Measurements from ENCODE around the gene CAP2.
A peak's percentile ranks its signal among the peaks of the same experiment; 100 is the strongest.
"Not testable (repeated sequence)": the region's sequence is repeated elsewhere in the genome, so short reads cannot be mapped to it uniquely, and the experiment has no call there.

CAP2 gene

DNA sequence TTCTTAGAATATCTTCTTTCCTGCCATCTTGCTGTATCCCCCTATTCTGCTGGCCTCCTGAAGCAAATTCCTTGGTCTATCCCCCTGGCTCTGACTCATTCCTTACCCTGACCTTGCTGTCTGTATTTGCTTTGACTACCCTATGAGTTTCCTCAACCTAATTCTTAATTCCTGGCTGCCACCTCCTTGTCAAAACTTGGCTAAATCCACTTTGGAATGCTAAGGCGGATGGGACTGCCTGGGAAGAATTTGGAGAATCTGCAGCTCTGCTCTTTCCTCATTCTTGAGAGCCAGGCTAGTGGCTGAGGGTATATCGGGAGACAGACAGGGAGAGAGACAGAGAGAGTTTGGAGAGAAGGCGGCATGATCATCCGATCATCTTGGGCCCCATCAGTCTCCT lies 24.4 kb downstream of the CAP2 start:
- H3K4me3 ChIP-seq (ENCODE audit: low read depth in 1 of 5, low read length in 5 of 5), result peak overlapping the region in 3 of 5 donors; percentile 9 to 50 (median 12)
- peak overlapping the region in 2 of 5 donors; percentile 21 to 38 for H3K9ac ChIP-seq (ENCODE audit: low read length in 5 of 5)
- no peaks in the 10 kb centered on the region for H3K9me3 ChIP-seq (ENCODE audit: control insufficient read depth in 5 of 5, low read length in 5 of 5)
- peak overlapping the region; percentile 88 for H3K27ac ChIP-seq (ENCODE audit: low read depth, low read length)
- H3K36me3 ChIP-seq (ENCODE audit: control insufficient read depth in 5 of 5, insufficient read depth in 5 of 5, low read length in 5 of 5), result no peaks in the 10 kb centered on the region
- no peaks in the 10 kb centered on the region for H3K27me3 ChIP-seq (ENCODE audit: control insufficient read depth in 5 of 5, insufficient read depth in 4 of 5, low read length in 5 of 5)
- peaks cover 7 to 34% (median 16%) of the 10 kb centered on the region in 5 donors for H3K4me1 ChIP-seq (ENCODE audit: control insufficient read depth in 5 of 5, insufficient read depth in 5 of 5, low read length in 5 of 5)

DNA sequence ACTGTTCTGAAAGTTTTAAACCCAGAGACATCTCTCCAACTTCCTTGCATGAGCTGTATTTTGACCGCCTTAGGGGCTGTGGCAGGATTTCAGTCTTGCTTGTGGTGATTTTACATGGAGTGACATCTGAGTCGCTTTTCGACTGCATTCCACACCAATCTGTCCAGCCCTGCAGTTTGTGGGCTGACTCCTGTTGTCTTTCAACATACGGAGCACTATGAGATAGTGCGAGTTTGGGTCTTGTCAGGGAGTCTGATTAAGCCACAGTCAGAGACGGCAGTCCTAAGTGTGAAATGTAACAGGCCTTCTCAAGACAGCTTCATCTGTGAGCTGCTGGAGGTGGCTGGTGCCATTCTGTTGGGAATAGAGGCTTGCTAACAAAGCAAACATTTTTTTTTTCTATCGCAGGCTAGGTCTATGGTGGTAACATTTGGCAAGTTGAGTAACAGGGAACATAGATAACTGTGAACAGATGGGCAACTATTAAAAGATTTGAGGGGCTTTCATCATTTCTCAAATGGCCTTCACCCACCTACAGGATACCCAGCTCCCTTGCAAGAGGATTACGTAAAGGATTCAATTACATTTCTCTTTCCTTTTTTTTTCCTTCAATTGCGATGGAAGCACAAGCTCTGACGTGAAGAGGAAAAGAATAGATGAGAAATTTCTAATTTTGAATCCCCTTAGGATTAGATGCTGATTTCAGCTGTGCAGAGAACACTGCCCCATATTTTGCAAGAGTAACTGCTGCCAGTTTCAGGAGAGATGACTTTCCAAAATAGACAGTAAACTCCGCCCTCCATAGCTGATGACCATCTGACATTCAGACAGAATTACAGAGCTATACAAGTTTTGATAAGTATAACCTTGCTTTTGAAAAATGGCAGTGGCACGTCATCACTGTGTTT lies 25.1 kb downstream of the CAP2 start:
- Histone ChIP-seq H3K27ac (ENCODE audit: low read depth, low read length) (peak overlapping the region; percentile 88), H3K27me3 (ENCODE audit: control insufficient read depth in 5 of 5, insufficient read depth in 4 of 5, low read length in 5 of 5) (no peaks in the 10 kb centered on the region), H3K4me1 (ENCODE audit: control insufficient read depth in 5 of 5, insufficient read depth in 5 of 5, low read length in 5 of 5) (peaks cover 7 to 30% (median 16%) of the 10 kb centered on the region in 5 donors), H3K9me3 (ENCODE audit: control insufficient read depth in 5 of 5, low read length in 5 of 5) (no peaks in the 10 kb centered on the region), H3K4me3 (ENCODE audit: low read depth in 1 of 5, low read length in 5 of 5) (peak overlapping the region in 3 of 5 donors; percentile 2 to 50 (median 12)), H3K36me3 (ENCODE audit: control insufficient read depth in 5 of 5, insufficient read depth in 5 of 5, low read length in 5 of 5) (no peaks in the 10 kb centered on the region), H3K9ac (ENCODE audit: low read length in 5 of 5) (peak overlapping the region in 3 of 5 donors; percentile 21 to 38 (median 27))

DNA sequence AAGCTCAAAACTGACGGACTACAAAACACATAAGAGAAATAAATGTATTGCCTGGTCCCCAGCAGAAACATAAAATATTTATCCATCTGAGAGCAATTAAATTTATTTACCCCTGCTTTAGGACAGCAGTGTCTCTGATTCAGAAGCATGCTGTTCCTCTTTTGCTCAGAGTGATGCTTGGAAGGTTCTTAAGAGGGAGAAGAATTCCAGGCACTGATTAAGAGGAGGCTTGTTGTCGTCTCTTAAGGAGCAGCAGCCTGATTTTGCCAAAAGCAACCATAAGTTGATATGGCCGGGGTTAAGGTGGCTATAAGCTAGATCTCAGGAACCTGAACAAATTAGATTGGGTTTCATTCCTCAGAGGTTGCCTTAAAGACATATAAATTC lies 25.8 kb downstream of the CAP2 start:
- Histone ChIP-seq H3K9me3 (ENCODE audit: control insufficient read depth in 5 of 5, low read length in 5 of 5) (no peaks in the 10 kb centered on the region), H3K27me3 (ENCODE audit: control insufficient read depth in 5 of 5, insufficient read depth in 4 of 5, low read length in 5 of 5) (no peaks in the 10 kb centered on the region), H3K27ac (ENCODE audit: low read depth, low read length) (peak overlapping the region; percentile 88), H3K4me1 (ENCODE audit: control insufficient read depth in 5 of 5, insufficient read depth in 5 of 5, low read length in 5 of 5) (peaks cover 7 to 30% (median 16%) of the 10 kb centered on the region in 5 donors), H3K36me3 (ENCODE audit: control insufficient read depth in 5 of 5, insufficient read depth in 5 of 5, low read length in 5 of 5) (no peaks in the 10 kb centered on the region), H3K9ac (ENCODE audit: low read length in 5 of 5) (peak overlapping the region in 1 of 5 donors; percentile 27), H3K4me3 (ENCODE audit: low read depth in 1 of 5, low read length in 5 of 5) (no peak overlapping the region)

DNA sequence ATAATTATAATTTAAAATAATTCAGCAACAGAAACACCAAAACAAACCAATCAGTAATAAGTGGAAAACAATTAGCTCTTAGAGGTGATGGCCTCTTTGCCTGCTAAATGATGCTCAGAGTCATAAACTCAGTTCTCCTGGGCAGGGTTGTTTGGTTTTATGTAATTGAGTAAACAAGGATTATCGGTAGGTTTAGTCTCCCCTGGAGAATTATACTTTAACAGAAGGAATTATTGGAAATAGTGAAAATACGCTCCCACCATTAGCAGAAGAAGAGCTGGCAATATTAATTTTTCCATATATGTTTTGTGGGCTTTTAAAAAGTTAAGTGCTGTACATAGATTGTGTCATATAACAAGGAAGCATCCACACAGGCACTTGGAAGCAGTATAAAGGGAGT lies 27.0 kb downstream of the CAP2 start:
- Histone ChIP-seq H3K27me3 (ENCODE audit: control insufficient read depth in 5 of 5, insufficient read depth in 4 of 5, low read length in 5 of 5) (no peaks in the 10 kb centered on the region), H3K27ac (ENCODE audit: low read depth, low read length) (no peak overlapping the region), H3K4me1 (ENCODE audit: control insufficient read depth in 5 of 5, insufficient read depth in 5 of 5, low read length in 5 of 5) (peaks cover 7 to 30% (median 16%) of the 10 kb centered on the region in 5 donors), H3K9me3 (ENCODE audit: control insufficient read depth in 5 of 5, low read length in 5 of 5) (no peaks in the 10 kb centered on the region), H3K4me3 (ENCODE audit: low read depth in 1 of 5, low read length in 5 of 5) (no peak overlapping the region), H3K9ac (ENCODE audit: low read length in 5 of 5) (no peak overlapping the region), H3K36me3 (ENCODE audit: control insufficient read depth in 5 of 5, insufficient read depth in 5 of 5, low read length in 5 of 5) (peaks cover 0 to 2% (median 0%) of the 10 kb centered on the region in 5 donors)

DNA sequence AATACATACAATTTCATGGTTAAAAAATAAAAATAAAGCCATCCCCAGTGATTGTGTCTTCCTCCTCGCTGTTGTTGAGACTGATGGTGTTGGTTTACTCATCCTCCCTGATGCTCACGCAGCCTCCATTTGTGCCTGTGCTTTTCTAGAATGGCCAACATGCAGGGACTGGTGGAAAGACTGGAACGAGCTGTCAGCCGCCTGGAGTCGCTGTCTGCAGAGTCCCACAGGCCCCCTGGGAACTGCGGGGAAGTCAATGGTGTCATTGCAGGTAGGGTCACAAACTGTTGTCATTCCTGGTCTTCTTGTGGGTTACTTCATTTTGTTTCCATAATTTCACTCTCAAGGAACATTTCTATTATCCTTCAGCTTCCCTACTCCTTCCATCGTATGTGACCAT lies 28.0 kb downstream of the CAP2 start:
- H3K27ac ChIP-seq (ENCODE audit: low read depth, low read length), result no peak overlapping the region
- no peak overlapping the region for H3K9ac ChIP-seq (ENCODE audit: low read length in 5 of 5)
- no peaks in the 10 kb centered on the region for H3K9me3 ChIP-seq (ENCODE audit: control insufficient read depth in 5 of 5, low read length in 5 of 5)
- no peak overlapping the region for H3K4me3 ChIP-seq (ENCODE audit: low read depth in 1 of 5, low read length in 5 of 5)
- H3K4me1 ChIP-seq (ENCODE audit: control insufficient read depth in 5 of 5, insufficient read depth in 5 of 5, low read length in 5 of 5), result peaks cover 7 to 30% (median 16%) of the 10 kb centered on the region in 5 donors
- H3K36me3 ChIP-seq (ENCODE audit: control insufficient read depth in 5 of 5, insufficient read depth in 5 of 5, low read length in 5 of 5), result peaks cover 0 to 2% (median 0%) of the 10 kb centered on the region in 5 donors
- H3K27me3 ChIP-seq (ENCODE audit: control insufficient read depth in 5 of 5, insufficient read depth in 4 of 5, low read length in 5 of 5), result no peaks in the 10 kb centered on the region

DNA sequence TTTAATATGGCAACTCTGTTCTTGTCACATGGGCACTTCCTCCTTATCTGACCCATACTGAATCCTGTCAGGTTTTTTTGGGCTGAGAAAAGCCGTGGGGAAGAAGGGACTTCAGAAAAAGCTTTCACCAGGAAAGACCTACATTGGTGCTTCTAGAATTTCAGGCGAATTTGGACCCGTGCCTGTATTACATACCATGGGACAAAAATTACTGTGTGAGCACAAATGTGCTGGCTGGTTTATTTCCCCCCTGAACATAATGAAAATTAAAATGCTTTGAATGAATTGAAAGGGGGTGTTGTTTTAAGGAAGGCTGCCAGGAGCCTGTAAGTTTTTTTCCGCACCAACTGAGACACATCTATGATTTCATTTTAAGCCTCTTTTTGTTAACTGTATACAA lies 29.6 kb downstream of the CAP2 start:
- peak overlapping the region; percentile 38 for H3K27ac ChIP-seq (ENCODE audit: low read depth, low read length)
- no peak overlapping the region for H3K9ac ChIP-seq (ENCODE audit: low read length in 5 of 5)
- H3K9me3 ChIP-seq (ENCODE audit: control insufficient read depth in 5 of 5, low read length in 5 of 5), result no peaks in the 10 kb centered on the region
- peaks cover 4 to 16% (median 8%) of the 10 kb centered on the region in 5 donors for H3K4me1 ChIP-seq (ENCODE audit: control insufficient read depth in 5 of 5, insufficient read depth in 5 of 5, low read length in 5 of 5)
- no peaks in the 10 kb centered on the region for H3K27me3 ChIP-seq (ENCODE audit: control insufficient read depth in 5 of 5, insufficient read depth in 4 of 5, low read length in 5 of 5)
- peaks cover 3 to 11% (median 6%) of the 10 kb centered on the region in 5 donors for H3K36me3 ChIP-seq (ENCODE audit: control insufficient read depth in 5 of 5, insufficient read depth in 5 of 5, low read length in 5 of 5)
- H3K4me3 ChIP-seq (ENCODE audit: low read depth in 1 of 5, low read length in 5 of 5), result no peak overlapping the region

DNA sequence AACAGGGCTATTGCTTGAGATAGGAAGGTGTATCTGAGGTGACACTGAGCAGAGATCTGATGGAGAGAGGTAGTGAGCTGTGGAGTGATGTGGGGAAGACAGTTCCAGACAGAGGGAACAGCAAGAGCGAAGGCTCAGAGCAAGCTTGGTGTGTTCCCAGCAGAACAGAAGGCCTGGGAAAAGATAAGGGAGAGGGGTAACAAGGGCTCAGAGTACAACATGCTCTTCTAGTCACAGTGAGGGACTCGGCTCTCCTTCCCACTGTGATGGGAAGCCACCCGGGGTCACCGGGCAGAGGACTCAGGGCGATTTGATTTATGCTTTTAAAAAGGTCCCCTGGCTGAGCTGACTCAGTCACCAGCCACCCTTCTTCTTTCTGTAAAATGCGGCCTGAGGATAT lies 33.7 kb downstream of the CAP2 start:
- Histone ChIP-seq H3K36me3 (ENCODE audit: control insufficient read depth in 5 of 5, insufficient read depth in 5 of 5, low read length in 5 of 5) (peaks cover 3 to 16% (median 6%) of the 10 kb centered on the region in 5 donors), H3K9ac (ENCODE audit: low read length in 5 of 5) (no peak overlapping the region), H3K9me3 (ENCODE audit: control insufficient read depth in 5 of 5, low read length in 5 of 5) (no peaks in the 10 kb centered on the region), H3K4me3 (ENCODE audit: low read depth in 1 of 5, low read length in 5 of 5) (no peak overlapping the region), H3K27ac (ENCODE audit: low read depth, low read length) (no peak overlapping the region), H3K27me3 (ENCODE audit: control insufficient read depth in 5 of 5, insufficient read depth in 4 of 5, low read length in 5 of 5) (no peaks in the 10 kb centered on the region), H3K4me1 (ENCODE audit: control insufficient read depth in 5 of 5, insufficient read depth in 5 of 5, low read length in 5 of 5) (peaks cover 0 to 3% (median 0%) of the 10 kb centered on the region in 5 donors)

DNA sequence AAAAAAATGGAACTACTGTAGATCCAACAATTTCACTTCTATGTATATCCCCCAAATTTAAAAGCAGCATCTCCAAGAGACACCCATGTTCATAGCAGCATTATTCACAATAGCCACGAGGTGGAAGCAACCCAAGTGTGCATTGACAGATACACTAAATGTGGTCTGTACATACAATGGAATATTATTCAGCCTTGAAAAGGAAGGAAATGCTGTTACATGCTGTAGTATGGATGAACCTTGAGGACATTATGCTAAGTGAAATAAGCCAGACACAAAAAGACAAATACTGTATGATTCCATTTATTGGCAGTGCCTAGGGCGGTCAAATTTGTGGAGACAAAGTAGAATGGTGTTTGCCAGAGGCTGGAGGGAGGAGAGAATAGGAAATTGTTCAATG lies 34.2 kb downstream of the CAP2 start:
- H3K9ac ChIP-seq (ENCODE audit: low read length in 5 of 5), result no peak overlapping the region
- no peak overlapping the region for H3K27ac ChIP-seq (ENCODE audit: low read depth, low read length)
- no peak overlapping the region for H3K4me3 ChIP-seq (ENCODE audit: low read depth in 1 of 5, low read length in 5 of 5)
- H3K4me1 ChIP-seq (ENCODE audit: control insufficient read depth in 5 of 5, insufficient read depth in 5 of 5, low read length in 5 of 5), result peaks cover 0 to 3% (median 0%) of the 10 kb centered on the region in 5 donors
- no peaks in the 10 kb centered on the region for H3K9me3 ChIP-seq (ENCODE audit: control insufficient read depth in 5 of 5, low read length in 5 of 5)
- peaks cover 3 to 16% (median 6%) of the 10 kb centered on the region in 5 donors for H3K36me3 ChIP-seq (ENCODE audit: control insufficient read depth in 5 of 5, insufficient read depth in 5 of 5, low read length in 5 of 5)
- H3K27me3 ChIP-seq (ENCODE audit: control insufficient read depth in 5 of 5, insufficient read depth in 4 of 5, low read length in 5 of 5), result no peaks in the 10 kb centered on the region

DNA sequence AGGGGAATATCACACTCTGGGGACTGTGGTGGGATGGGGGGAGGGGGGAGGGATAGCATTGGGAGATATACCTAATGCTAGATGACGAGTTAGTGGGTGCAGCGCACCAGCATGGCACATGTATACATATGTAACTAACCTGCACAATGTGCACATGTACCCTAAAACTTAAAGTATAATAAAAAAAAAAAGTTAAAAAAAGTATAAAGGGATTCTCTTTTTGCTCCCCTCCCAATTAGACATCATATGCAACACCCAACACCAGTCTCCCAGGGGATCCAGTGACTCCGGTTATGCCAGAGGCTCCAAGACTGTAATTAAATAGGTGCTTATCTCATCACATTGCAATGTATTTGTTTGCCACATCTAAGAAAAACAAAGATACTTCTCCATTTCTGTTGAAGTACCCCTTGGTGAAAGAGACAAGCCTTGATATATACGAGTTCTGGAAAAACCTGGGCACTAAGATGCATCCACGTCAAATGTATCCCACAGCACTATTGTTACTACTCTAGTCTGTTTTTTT lies 35.3 kb downstream of the CAP2 start:
- not testable (repeated sequence) for H3K9ac ChIP-seq (ENCODE audit: low read length in 5 of 5); H3K4me1 ChIP-seq (ENCODE audit: control insufficient read depth in 5 of 5, insufficient read depth in 5 of 5, low read length in 5 of 5); H3K9me3 ChIP-seq (ENCODE audit: control insufficient read depth in 5 of 5, low read length in 5 of 5); H3K27me3 ChIP-seq (ENCODE audit: control insufficient read depth in 5 of 5, insufficient read depth in 4 of 5, low read length in 5 of 5); H3K27ac ChIP-seq (ENCODE audit: low read depth, low read length); H3K4me3 ChIP-seq (ENCODE audit: low read depth in 1 of 5, low read length in 5 of 5)
- H3K36me3 ChIP-seq (ENCODE audit: control insufficient read depth in 5 of 5, insufficient read depth in 5 of 5, low read length in 5 of 5), result peaks cover 3 to 16% (median 6%) of the 10 kb centered on the region in 5 donors

DNA sequence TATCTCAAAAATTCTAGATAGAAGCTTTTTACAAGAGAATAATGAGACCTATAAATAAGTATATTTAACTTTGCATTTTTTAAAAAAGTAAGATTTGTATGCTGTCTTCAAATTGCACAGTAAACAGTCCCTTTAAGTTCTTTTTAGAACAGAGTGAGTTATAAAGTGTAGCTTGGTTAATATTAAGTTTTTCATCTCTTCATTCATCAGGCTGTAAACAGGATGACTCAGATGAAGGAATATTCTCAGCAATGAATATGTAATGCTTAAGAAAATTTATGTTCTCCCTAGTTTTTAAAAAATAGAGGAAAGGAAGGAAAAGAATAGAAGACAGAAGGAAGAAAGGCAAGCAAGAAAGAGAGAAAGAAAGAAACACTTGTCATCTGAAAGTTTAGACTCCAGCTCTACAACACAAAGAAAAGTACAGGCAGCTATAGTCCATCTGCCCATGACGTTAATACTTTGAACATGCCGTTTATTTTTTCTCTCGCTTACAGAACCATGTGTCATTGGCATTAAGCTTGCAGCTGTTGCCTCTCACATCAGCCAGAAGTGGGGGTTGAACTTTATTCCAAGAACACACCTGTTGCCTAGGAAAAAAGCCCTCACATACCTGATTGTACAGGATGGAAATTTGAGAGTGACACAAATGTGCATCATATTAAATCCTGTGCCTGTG lies 36.1 kb downstream of the CAP2 start:
- no peaks in the 10 kb centered on the region for H3K27me3 ChIP-seq (ENCODE audit: control insufficient read depth in 5 of 5, insufficient read depth in 4 of 5, low read length in 5 of 5)
- no peak overlapping the region for H3K27ac ChIP-seq (ENCODE audit: low read depth, low read length)
- H3K9me3 ChIP-seq (ENCODE audit: control insufficient read depth in 5 of 5, low read length in 5 of 5), result no peaks in the 10 kb centered on the region
- no peak overlapping the region for H3K9ac ChIP-seq (ENCODE audit: low read length in 5 of 5)
- H3K36me3 ChIP-seq (ENCODE audit: control insufficient read depth in 5 of 5, insufficient read depth in 5 of 5, low read length in 5 of 5), result peaks cover 3 to 17% (median 6%) of the 10 kb centered on the region in 5 donors
- no peak overlapping the region for H3K4me3 ChIP-seq (ENCODE audit: low read depth in 1 of 5, low read length in 5 of 5)
- no peaks in the 10 kb centered on the region for H3K4me1 ChIP-seq (ENCODE audit: control insufficient read depth in 5 of 5, insufficient read depth in 5 of 5, low read length in 5 of 5)
